Fibroblast of lung (primary cell): ENCODE measurements around the gene TMEM234.

Source experiments
- CTCF ChIP-seq, 2 donors: IDR thresholded peaks in 1 of 2; conservative IDR thresholded peaks in 1 of 2; 1 replicate in 1 of 2; 2 replicates in 1 of 2; pipeline ENCODE4 v1.5.1; 2011 to 2012; ENCODE audit warnings: low read length in 2 of 2, control low read depth in 1 of 2, inconsistent platforms in 1 of 2, low read depth in 1 of 2, mild to moderate bottlenecking in 1 of 2
- EZH2 ChIP-seq: IDR thresholded peaks from 2 replicates; pipeline ENCODE4 v1.5.1; 2012; ENCODE audit warnings: low read length, control low read depth, mild to moderate bottlenecking; ENCODE audit errors: missing control alignments

GRCh38 chr1:32197837-32198236 is 24.3 kb downstream of the TMEM234 start:
- TF ChIP-seq CTCF (conservative IDR thresholded peaks at IDR 0.05 in 1 of 2, IDR thresholded peaks at IDR 0.05 in 1 of 2; ENCODE audit: low read depth in 1 of 2, low read length in 2 of 2) (no peak), EZH2 (no peak)
